Endothelial cell of umbilical vein (primary cell): Measurements from ENCODE around the gene NFATC4. TPM values are rescaled to one million over a fixed set of nuclear protein-coding genes. Genes with fewer than 3 reads are reported as not detected.

Source experiments
- BruUV-seq: library from RNA; stranded (reverse); fragments of 400-500 nt; replicated peaks from 2 replicates; lab custom pipeline; 2021; lab: Mats Ljungman, UMichigan
- CTCF ChIA-PET: fragments of 300-600, 350-600 bp; sonication (Branson Sonifier 250); formaldehyde crosslinking; loops from one replicate; lab custom pipeline; 2021; ENCODE audit warnings: antibody characterized with exemption, inconsistent platforms; lab: Charles Lee
- POLR2A ChIA-PET: fragments of 300-600, 350-600 bp; sonication (Branson Sonifier 250); formaldehyde crosslinking; loops from one replicate; lab custom pipeline; 2021; ENCODE audit warnings: antibody characterized with exemption, inconsistent platforms; lab: Charles Lee
- DNase-seq: peaks from one replicate; pipeline ENCODE4 v3.0.0-alpha.2; 2011; ENCODE audit warnings: low read depth, low spot score
- FAIRE-seq: peaks from 2 replicates; lab custom pipeline; 2011; peaks lifted over from hg19 to GRCh38; lab: Jason Lieb, UNC
- H2AFZ ChIP-seq: 2 replicates; pipeline ENCODE4 v1.6.0; 2012; ENCODE audit warnings: low read depth, low read length, control low read depth, inconsistent platforms
- H3K27ac ChIP-seq: 2 replicates; pipeline ENCODE4 v1.5.1; 2011; ENCODE audit warnings: low read depth, mild to moderate bottlenecking, control low read depth, low read length, moderate library complexity; ENCODE audit not compliant: insufficient read depth
- H3K27me3 ChIP-seq, 2 experiments: 2 replicates each; pipeline versions ENCODE4 v1.6.0 to v1.6.1; 2011; ENCODE audit warnings: low read length in 2 of 2, mixed read lengths in 1 of 2; ENCODE audit not compliant: control insufficient read depth in 2 of 2, insufficient read depth in 2 of 2
- H3K36me3 ChIP-seq, 2 experiments: 2 replicates in 1 of 2; 3 replicates in 1 of 2; pipeline ENCODE4 v1.5.1; 2011; ENCODE audit warnings: low read length in 2 of 2, mild to moderate bottlenecking in 1 of 2, moderate library complexity in 1 of 2; ENCODE audit not compliant: control insufficient read depth in 2 of 2, insufficient read depth in 2 of 2; ENCODE audit errors: extremely low read depth in 1 of 2
- H3K4me1 ChIP-seq: 3 replicates; pipeline ENCODE4 v1.5.1; 2011; ENCODE audit warnings: mild to moderate bottlenecking, low read length; ENCODE audit not compliant: control insufficient read depth, insufficient read depth; ENCODE audit errors: extremely low read depth
- H3K4me2 ChIP-seq: 2 replicates; pipeline ENCODE4 v1.6.1; 2011; ENCODE audit warnings: low read length, control low read depth, mixed read lengths; ENCODE audit not compliant: insufficient read depth
- H3K4me3 ChIP-seq, 3 experiments: fragments of 200-600 bp in 1 of 3; sonication (generic), shearing (Covaris generic) in 1 of 3; replicated peaks in 1 of 3; 2 replicates each; pipeline ENCODE4 v1.5.1; 2011 to 2016; ENCODE audit warnings: control low read depth in 3 of 3, low read length in 3 of 3, mild to moderate bottlenecking in 2 of 3, inconsistent platforms in 1 of 3, low read depth in 1 of 3, moderate library complexity in 1 of 3; ENCODE audit not compliant: insufficient read depth in 1 of 3
- H3K79me2 ChIP-seq: 2 replicates; pipeline ENCODE4 v1.6.0; 2012; ENCODE audit warnings: low read length, inconsistent platforms; ENCODE audit not compliant: control insufficient read depth, insufficient read depth
- H3K9ac ChIP-seq: replicated peaks from 2 replicates; pipeline ENCODE3; 2011; ENCODE audit warnings: low read length, control low read depth; ENCODE audit not compliant: insufficient read depth; ENCODE audit errors: extremely low read depth
- H3K9me1 ChIP-seq: replicated peaks from 3 replicates; pipeline ENCODE4 v1.6.0; 2011; ENCODE audit warnings: mild to moderate bottlenecking, low read length; ENCODE audit not compliant: control insufficient read depth, insufficient read depth; ENCODE audit errors: extremely low read depth
- H3K9me3 ChIP-seq: replicated peaks from 2 replicates; pipeline ENCODE4 v1.5.1; 2012; ENCODE audit warnings: low read length, inconsistent platforms; ENCODE audit not compliant: control insufficient read depth, insufficient read depth
- H4K20me1 ChIP-seq: replicated peaks from 2 replicates; pipeline ENCODE3; 2011; ENCODE audit warnings: mild to moderate bottlenecking, low read length; ENCODE audit not compliant: control insufficient read depth, insufficient read depth; ENCODE audit errors: extremely low read depth
- EZH2 ChIP-seq: IDR thresholded peaks from 2 replicates; pipeline ENCODE4 v1.6.1; 2012; ENCODE audit warnings: borderline replicate concordance, low read depth, mild to moderate bottlenecking, moderate library complexity, low read length, inconsistent platforms; ENCODE audit not compliant: severe bottlenecking
- FOS ChIP-seq: IDR thresholded peaks from 2 replicates; pipeline ENCODE4 v1.6.1; 2011; ENCODE audit warnings: mild to moderate bottlenecking, low read length, moderate library complexity, borderline replicate concordance; ENCODE audit not compliant: insufficient read depth
- GATA2 ChIP-seq: IDR thresholded peaks from 2 replicates; pipeline ENCODE4 v1.7.0; 2011; ENCODE audit warnings: low read depth, mild to moderate bottlenecking, moderate library complexity, mixed read lengths, low read length; ENCODE audit not compliant: insufficient read length, insufficient read depth
- JUN ChIP-seq: IDR thresholded peaks from 2 replicates; pipeline ENCODE4 v1.6.1; 2011; ENCODE audit warnings: borderline replicate concordance, low read depth; ENCODE audit not compliant: insufficient read length, insufficient read depth
- MAX ChIP-seq: IDR thresholded peaks from 2 replicates; pipeline ENCODE4 v1.6.1; 2011; ENCODE audit not compliant: insufficient read depth, insufficient read length
- MYC ChIP-seq: IDR thresholded peaks from one replicate; pipeline ENCODE4 v1.6.1; 2011; ENCODE audit warnings: mild to moderate bottlenecking, low read depth, low read length
- POLR2A ChIP-seq: IDR thresholded peaks from 2 replicates; pipeline ENCODE4 v1.6.1; 2012; ENCODE audit warnings: low read depth, mild to moderate bottlenecking, control low read depth, low read length
- POLR2AphosphoS5 ChIP-seq: IDR thresholded peaks from 2 replicates; pipeline ENCODE4 v1.6.1; 2012; ENCODE audit warnings: low read depth, mild to moderate bottlenecking, control low read depth, low read length, moderate library complexity; ENCODE audit not compliant: insufficient read depth
- dilution Hi-C: fragments of 300-500 bp; cut with MboI; formaldehyde crosslinking; loops from one replicate; pipeline ENCODE4 v1.15.0; 2019; ENCODE audit warnings: low sequenced_read_pairs; ENCODE audit not compliant: extremely low pct_ligation_motif_present
- intact Hi-C: fragments of 100-400 bp; cut with micrococcal nuclease; formaldehyde crosslinking; loops from one replicate; pipeline ENCODE4 v1.10.0; 2022
- polyA plus RNA-seq, 4 experiments: library from polyadenylated mRNA; depleted of rRNA in 3 of 4; stranded (reverse) in 3 of 4; unstranded in 1 of 4; fragments of >200 nt; gene quantifications; 2 replicates each; pipeline versions ENCODE4 v1.2.1 to v1.2.3, GENCODE V29; 2011 to 2012; ENCODE audit warnings: missing spikeins in 1 of 4
- total RNA-seq: library from RNA; stranded (reverse); gene quantifications from 2 replicates; pipeline ENCODE4 v1.2.3, GENCODE V29; 2021
- TF ChIP-seq, protein P1 (sequence below), 2 donors: IDR thresholded peaks; 1 replicate in 1 of 2; 2 replicates in 1 of 2; pipeline ENCODE4 v1.5.1; 2011; ENCODE audit warnings: low read length in 2 of 2, mild to moderate bottlenecking in 2 of 2, moderate library complexity in 2 of 2, control low read depth in 1 of 2, inconsistent platforms in 1 of 2, low read depth in 1 of 2; ENCODE audit not compliant: insufficient read depth in 1 of 2; ENCODE audit errors: extremely low read depth in 1 of 2

NFATC4 gene
- total and polyA plus RNA-seq, 2 donors (not counting 3 experiments of a cell fraction or from before 2014, with no cell fraction given) = 79.5 to 88.1 TPM

DNA sequence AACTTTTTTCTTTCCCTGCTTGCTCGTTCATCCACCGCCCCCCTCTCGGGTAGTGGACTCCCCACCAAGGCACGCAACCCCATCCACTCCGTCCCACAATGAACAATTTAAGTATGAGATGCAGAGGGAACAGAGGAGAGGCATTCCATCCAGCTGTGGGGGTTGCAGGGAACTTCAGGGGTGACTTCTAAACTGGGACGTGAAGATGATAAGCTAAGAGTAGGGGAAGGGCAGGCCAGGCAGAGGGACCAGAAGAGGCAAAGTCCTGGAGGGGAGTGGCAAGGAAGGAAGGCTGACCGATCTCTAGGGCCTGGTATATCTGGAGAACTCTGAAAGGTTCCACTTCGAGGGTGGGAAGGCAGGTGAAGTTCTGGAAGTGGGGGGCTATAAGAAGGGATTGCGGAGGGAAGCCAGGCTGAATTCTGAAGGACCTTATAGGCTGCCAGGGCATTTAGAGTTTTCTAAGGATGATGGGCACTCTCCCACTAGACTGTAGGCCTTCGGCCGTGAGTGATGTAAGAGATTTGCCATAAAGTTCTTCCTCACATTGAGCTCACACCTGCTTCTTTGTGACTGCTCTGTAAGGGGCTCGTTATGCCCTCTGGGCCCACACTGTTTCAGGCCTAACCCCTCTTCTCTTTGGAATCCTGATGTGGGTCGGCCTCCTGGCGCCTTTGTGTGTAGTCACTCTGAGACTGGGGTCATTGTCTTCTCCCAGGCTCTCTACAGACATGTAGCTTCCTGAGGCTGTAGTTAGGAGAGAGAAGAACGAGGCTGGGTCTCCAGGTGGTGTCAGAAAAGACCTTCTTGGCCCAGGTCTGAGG, 12.1 kb downstream of the NFATC4 start:
- Histone ChIP-seq H3K9me1 (no peaks in the 10 kb centered on the region), H3K27me3 (peaks cover 0 to 1% of the 10 kb centered on the region in 2 experiments), H3K27ac (no peak overlapping the region), H3K4me2 (no peak overlapping the region), H4K20me1 (no peaks in the 10 kb centered on the region), H3K9ac (no peak overlapping the region), H3K4me3 (no peak overlapping the region), H3K4me1 (no peaks in the 10 kb centered on the region), H3K36me3 (peaks cover 6 to 30% of the 10 kb centered on the region in 2 experiments), H3K9me3 (no peaks in the 10 kb centered on the region), H2AFZ (no peak overlapping the region), H3K79me2 (no peaks in the 10 kb centered on the region)
- no TSS peak for BruUV-seq
- no peak for FAIRE-seq
- DNase-seq = no peak
- TF ChIP-seq JUN (no peak), EZH2 (no peak), POLR2A (no peak), MAX (no peak), GATA2 (no peak), MYC (no peak), POLR2AphosphoS5 (no peak), FOS (no peak)
- TF ChIP-seq, protein P1, sequence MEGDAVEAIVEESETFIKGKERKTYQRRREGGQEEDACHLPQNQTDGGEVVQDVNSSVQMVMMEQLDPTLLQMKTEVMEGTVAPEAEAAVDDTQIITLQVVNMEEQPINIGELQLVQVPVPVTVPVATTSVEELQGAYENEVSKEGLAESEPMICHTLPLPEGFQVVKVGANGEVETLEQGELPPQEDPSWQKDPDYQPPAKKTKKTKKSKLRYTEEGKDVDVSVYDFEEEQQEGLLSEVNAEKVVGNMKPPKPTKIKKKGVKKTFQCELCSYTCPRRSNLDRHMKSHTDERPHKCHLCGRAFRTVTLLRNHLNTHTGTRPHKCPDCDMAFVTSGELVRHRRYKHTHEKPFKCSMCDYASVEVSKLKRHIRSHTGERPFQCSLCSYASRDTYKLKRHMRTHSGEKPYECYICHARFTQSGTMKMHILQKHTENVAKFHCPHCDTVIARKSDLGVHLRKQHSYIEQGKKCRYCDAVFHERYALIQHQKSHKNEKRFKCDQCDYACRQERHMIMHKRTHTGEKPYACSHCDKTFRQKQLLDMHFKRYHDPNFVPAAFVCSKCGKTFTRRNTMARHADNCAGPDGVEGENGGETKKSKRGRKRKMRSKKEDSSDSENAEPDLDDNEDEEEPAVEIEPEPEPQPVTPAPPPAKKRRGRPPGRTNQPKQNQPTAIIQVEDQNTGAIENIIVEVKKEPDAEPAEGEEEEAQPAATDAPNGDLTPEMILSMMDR (IDR thresholded peaks at IDR 0.05; ENCODE audit: extremely low read depth in 1 of 2, insufficient read depth in 1 of 2, low read depth in 1 of 2, low read length in 2 of 2) = no peak
- POLR2A ChIA-PET = no interaction called here
- CTCF ChIA-PET = interaction anchor here (0.8 to 2.7 kb wide), 3 partner anchors 8 to 52 kb away, joined by 3 to 7 read pairs (median 3); no protein-coding TSS in a partner anchor
- dilution Hi-C loops (no loop called here), intact Hi-C loops (no loop called here)
